GM20000 (cell line): ENCODE results near the gene SPATA18.
A peak's percentile ranks its signal among the peaks of the same experiment; 100 is the strongest.

ENCODE experiments used
- DNase-seq: peaks from one replicate; pipeline ENCODE4 v3.0.0; 2012; ENCODE audit warnings: low spot score
- CTCF ChIP-seq: IDR thresholded peaks from 2 replicates; pipeline ENCODE4 v1.5.1; 2012; ENCODE audit warnings: mild to moderate bottlenecking, control low read depth; ENCODE audit errors: extremely low read depth, missing control alignments

The SPATA18 gene

GRCh38 chr4:52051213-52051614, at the start of gene SPATA18:
Gene SPATA18 (plus strand): TSS chr4:52051304. CDS start chr4:52051705, 401 bp downstream.
- peak; percentile 62 for DNase-seq
- TF ChIP-seq CTCF, result no peak

- no peak for TF ChIP-seq CTCF
- DNase-seq, result no peak
These were observed 49.5 kb upstream of the SPATA18 start for GRCh38 chr4:52001616-52002015.

- no peak for DNase-seq
- no peak for TF ChIP-seq CTCF
These were observed 46.7 kb upstream of the SPATA18 start for GRCh38 chr4:52004414-52004813.

- no peak for DNase-seq
- TF ChIP-seq CTCF, result no peak
These were observed 45.4 kb upstream of the SPATA18 start for GRCh38 chr4:52005604-52006273.

GRCh38 chr4:52006887-52007286, 44.2 kb upstream of the SPATA18 start:
- DNase-seq, result no peak
- TF ChIP-seq CTCF, result no peak

- no peak for TF ChIP-seq CTCF
- no peak for DNase-seq
These were observed 40.1 kb upstream of the SPATA18 start for GRCh38 chr4:52010986-52011385.

GRCh38 chr4:52012651-52013050, 38.5 kb upstream of the SPATA18 start:
- no peak for TF ChIP-seq CTCF
- no peak for DNase-seq
